SK-N-SH treated with all-trans-retinoic acid at 6 μM for 48 hours (cell line): ENCODE measurements around the gene CNIH4.

Experiments used
- ARNTL ChIP-seq: fragments of 450-650 bp; formaldehyde crosslinking; IDR thresholded peaks from 2 replicates; pipeline ENCODE4 v1.5.0; 2020; ENCODE audit warnings: low read depth, mild to moderate bottlenecking, moderate library complexity, borderline replicate concordance
- BACH2 ChIP-seq: fragments of 250-450 bp; sonication (Bioruptor Pico); IDR thresholded peaks from 2 replicates; pipeline ENCODE4 v1.9.0; 2021; ENCODE audit warnings: mild to moderate bottlenecking, borderline replicate concordance
- PPARA ChIP-seq: fragments of 250-450 bp; sonication (Bioruptor Pico); IDR thresholded peaks from 2 replicates; pipeline ENCODE4 v1.5.0; 2020; ENCODE audit warnings: mild to moderate bottlenecking, borderline replicate concordance
- RARB ChIP-seq: fragments of 250-450 bp; sonication (Bioruptor Pico); IDR thresholded peaks from 2 replicates; pipeline ENCODE4 v1.8.0; 2021; ENCODE audit warnings: mild to moderate bottlenecking, moderate library complexity
- TOX ChIP-seq: fragments of 250-450 bp; sonication (Bioruptor Pico); IDR thresholded peaks from 2 replicates; pipeline ENCODE4 v1.8.0; 2021; ENCODE audit warnings: mild to moderate bottlenecking, moderate library complexity, borderline replicate concordance
- ZC3H10 ChIP-seq: fragments of 250-450 bp; sonication (Bioruptor Pico); IDR thresholded peaks from 2 replicates; pipeline ENCODE4 v1.5.1; 2021; ENCODE audit warnings: mild to moderate bottlenecking, moderate library complexity
- ZFP30 ChIP-seq: fragments of 450-650 bp; formaldehyde crosslinking; IDR thresholded peaks from 2 replicates; pipeline ENCODE4 v1.5.0; 2022; ENCODE audit warnings: mild to moderate bottlenecking, moderate library complexity
- ZNF565 ChIP-seq: fragments of 450-650 bp; formaldehyde crosslinking; conservative IDR thresholded peaks from 2 replicates; pipeline ENCODE4 v1.5.0; 2020; ENCODE audit warnings: low read depth, mild to moderate bottlenecking, moderate library complexity
- ZNF70 ChIP-seq: fragments of 450-650 bp; formaldehyde crosslinking; IDR thresholded peaks from 2 replicates; pipeline ENCODE4 v1.5.0; 2020; ENCODE audit warnings: mild to moderate bottlenecking, moderate library complexity
- ZNF8 ChIP-seq: fragments of 450-650 bp; formaldehyde crosslinking; IDR thresholded peaks from 2 replicates; pipeline ENCODE4 v1.5.0; 2020; ENCODE audit warnings: mild to moderate bottlenecking, moderate library complexity
- TF ChIP-seq, protein P1 (sequence below): fragments of 250-450 bp; sonication (Bioruptor Pico); IDR thresholded peaks from 2 replicates; pipeline ENCODE4 v1.8.0; 2020; ENCODE audit warnings: mild to moderate bottlenecking, moderate library complexity, borderline replicate concordance
- TF ChIP-seq, protein P2 (sequence below): fragments of 250-450 bp; sonication (Bioruptor Pico); IDR thresholded peaks from 2 replicates; pipeline ENCODE4 v1.5.1; 2020; ENCODE audit warnings: low read depth, mild to moderate bottlenecking, moderate library complexity
- TF ChIP-seq, protein P3 (sequence below): fragments of 250-450 bp; sonication (Bioruptor Pico); IDR thresholded peaks from 2 replicates; pipeline ENCODE4 v1.5.0; 2020; ENCODE audit warnings: mild to moderate bottlenecking, moderate library complexity

DNA sequence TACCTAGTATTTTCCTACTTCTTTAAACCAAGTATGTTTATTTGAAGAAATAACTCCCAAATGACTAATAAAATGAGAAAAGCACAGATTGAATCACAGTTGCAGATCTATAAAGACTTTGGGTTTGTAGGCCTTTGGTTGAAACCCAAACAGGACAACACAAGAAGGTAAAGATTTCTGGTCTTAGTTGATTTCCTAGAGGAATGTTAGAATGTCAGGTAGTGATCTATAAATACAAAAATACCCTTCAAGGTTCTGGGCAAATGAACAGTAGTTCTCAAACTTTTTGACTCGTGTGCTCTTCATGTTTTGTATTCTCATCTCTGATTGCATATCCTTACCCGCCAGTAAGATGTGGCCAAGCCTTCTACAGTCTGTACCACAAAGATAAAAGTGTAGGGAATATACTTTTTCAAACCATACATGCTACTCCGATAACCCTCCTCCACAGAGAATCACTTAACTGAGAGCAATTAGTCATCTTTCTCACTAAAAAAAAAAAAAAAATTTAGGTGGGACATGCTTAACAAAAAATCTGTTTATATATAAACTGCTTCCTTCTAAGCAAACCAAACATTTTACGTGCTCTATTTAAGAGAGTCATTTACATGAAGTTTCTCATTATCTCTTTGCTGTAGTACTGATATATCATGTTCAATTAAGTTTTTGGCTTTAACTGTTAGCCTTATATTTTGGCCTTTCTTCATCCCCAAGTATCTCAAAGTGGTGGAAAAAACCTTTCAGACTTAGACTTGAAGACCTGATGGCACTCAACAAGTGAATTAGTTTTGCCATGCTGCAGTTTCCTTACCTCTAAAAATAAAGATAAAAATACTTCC, 36.0 kb downstream of the CNIH4 start:
- TF ChIP-seq BACH2 (CRISPR knock-in tag) (no peak), TOX (CRISPR knock-in tag) (no peak), ZNF565 (no peak), RARB (CRISPR knock-in tag) (no peak), ARNTL (CRISPR knock-in tag) (no peak), ZFP30 (CRISPR knock-in tag) (no peak), ZNF8 (CRISPR knock-in tag) (no peak), PPARA (CRISPR knock-in tag) (no peak), ZC3H10 (no peak), ZNF70 (CRISPR knock-in tag) (no peak)
- TF ChIP-seq, protein P1, sequence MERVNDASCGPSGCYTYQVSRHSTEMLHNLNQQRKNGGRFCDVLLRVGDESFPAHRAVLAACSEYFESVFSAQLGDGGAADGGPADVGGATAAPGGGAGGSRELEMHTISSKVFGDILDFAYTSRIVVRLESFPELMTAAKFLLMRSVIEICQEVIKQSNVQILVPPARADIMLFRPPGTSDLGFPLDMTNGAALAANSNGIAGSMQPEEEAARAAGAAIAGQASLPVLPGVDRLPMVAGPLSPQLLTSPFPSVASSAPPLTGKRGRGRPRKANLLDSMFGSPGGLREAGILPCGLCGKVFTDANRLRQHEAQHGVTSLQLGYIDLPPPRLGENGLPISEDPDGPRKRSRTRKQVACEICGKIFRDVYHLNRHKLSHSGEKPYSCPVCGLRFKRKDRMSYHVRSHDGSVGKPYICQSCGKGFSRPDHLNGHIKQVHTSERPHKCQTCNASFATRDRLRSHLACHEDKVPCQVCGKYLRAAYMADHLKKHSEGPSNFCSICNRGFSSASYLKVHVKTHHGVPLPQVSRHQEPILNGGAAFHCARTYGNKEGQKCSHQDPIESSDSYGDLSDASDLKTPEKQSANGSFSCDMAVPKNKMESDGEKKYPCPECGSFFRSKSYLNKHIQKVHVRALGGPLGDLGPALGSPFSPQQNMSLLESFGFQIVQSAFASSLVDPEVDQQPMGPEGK (CRISPR knock-in tag): no peak
- TF ChIP-seq, protein P2, sequence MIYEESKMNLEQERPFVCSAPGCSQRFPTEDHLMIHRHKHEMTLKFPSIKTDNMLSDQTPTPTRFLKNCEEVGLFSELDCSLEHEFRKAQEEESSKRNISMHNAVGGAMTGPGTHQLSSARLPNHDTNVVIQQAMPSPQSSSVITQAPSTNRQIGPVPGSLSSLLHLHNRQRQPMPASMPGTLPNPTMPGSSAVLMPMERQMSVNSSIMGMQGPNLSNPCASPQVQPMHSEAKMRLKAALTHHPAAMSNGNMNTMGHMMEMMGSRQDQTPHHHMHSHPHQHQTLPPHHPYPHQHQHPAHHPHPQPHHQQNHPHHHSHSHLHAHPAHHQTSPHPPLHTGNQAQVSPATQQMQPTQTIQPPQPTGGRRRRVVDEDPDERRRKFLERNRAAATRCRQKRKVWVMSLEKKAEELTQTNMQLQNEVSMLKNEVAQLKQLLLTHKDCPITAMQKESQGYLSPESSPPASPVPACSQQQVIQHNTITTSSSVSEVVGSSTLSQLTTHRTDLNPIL (CRISPR knock-in tag): no peak
- TF ChIP-seq, protein P3, sequence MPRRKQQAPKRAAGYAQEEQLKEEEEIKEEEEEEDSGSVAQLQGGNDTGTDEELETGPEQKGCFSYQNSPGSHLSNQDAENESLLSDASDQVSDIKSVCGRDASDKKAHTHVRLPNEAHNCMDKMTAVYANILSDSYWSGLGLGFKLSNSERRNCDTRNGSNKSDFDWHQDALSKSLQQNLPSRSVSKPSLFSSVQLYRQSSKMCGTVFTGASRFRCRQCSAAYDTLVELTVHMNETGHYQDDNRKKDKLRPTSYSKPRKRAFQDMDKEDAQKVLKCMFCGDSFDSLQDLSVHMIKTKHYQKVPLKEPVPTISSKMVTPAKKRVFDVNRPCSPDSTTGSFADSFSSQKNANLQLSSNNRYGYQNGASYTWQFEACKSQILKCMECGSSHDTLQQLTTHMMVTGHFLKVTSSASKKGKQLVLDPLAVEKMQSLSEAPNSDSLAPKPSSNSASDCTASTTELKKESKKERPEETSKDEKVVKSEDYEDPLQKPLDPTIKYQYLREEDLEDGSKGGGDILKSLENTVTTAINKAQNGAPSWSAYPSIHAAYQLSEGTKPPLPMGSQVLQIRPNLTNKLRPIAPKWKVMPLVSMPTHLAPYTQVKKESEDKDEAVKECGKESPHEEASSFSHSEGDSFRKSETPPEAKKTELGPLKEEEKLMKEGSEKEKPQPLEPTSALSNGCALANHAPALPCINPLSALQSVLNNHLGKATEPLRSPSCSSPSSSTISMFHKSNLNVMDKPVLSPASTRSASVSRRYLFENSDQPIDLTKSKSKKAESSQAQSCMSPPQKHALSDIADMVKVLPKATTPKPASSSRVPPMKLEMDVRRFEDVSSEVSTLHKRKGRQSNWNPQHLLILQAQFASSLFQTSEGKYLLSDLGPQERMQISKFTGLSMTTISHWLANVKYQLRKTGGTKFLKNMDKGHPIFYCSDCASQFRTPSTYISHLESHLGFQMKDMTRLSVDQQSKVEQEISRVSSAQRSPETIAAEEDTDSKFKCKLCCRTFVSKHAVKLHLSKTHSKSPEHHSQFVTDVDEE (CRISPR knock-in tag): no peak
